ENCODE measurements around the gene SLC13A2.

The SLC13A2 gene

GRCh38 chr17:28527859-28528258 lies 54.4 kb downstream of the SLC13A2 start:
- no CpG with 5 or more reads among the region's 2 CpGs for WGBS (ENCODE audit: extremely low coverage, insufficient coverage, low lambda C conversion rate)
- Histone ChIP-seq H3K18ac (ENCODE audit: low read length) (no peak overlapping the region), H3K4ac (ENCODE audit: low read depth, low read length) (no peak overlapping the region), H3K79me1 (ENCODE audit: low read length) (no peaks in the 10 kb centered on the region), H3K56ac (ENCODE audit: low read length) (no peak overlapping the region), H2BK5ac (ENCODE audit: low read length) (no peak overlapping the region), H3K79me2 (ENCODE audit: control insufficient read depth, insufficient read depth, low read length) (no peaks in the 10 kb centered on the region), H3K27ac (ENCODE audit: low read depth, low read length) (no peak overlapping the region), H3K4me2 (ENCODE audit: low read length) (no peak overlapping the region), H3K9ac (ENCODE audit: low read length) (no peak overlapping the region), H4K8ac (ENCODE audit: low read depth, low read length) (no peak overlapping the region), H2BK15ac (replicated peaks; ENCODE audit: low read depth) (no peak overlapping the region), H3K4me3 (ENCODE audit: low read length) (no peak overlapping the region), H3K36me3 (ENCODE audit: control insufficient read depth, insufficient read depth, low read length) (no peaks in the 10 kb centered on the region), H2AK5ac (ENCODE audit: low read length) (no peak overlapping the region), H3K27me3 (ENCODE audit: insufficient read depth, low read length, poor library complexity) (no peaks in the 10 kb centered on the region), H3K23ac (ENCODE audit: low read length) (no peak overlapping the region), H3K4me1 (ENCODE audit: control insufficient read depth, low read depth, low read length) (no peaks in the 10 kb centered on the region), H2BK120ac (ENCODE audit: low read depth, low read length) (no peak overlapping the region), H4K5ac (ENCODE audit: low read length) (no peak overlapping the region)
- DNase-seq = no peak

- Histone ChIP-seq H3K4me3 (ENCODE audit: low read length) (no peak overlapping the region), H3K27me3 (ENCODE audit: insufficient read depth, low read length, poor library complexity) (no peaks in the 10 kb centered on the region), H2BK120ac (ENCODE audit: low read depth, low read length) (no peak overlapping the region), H3K79me1 (ENCODE audit: low read length) (no peaks in the 10 kb centered on the region), H3K4me2 (ENCODE audit: low read length) (no peak overlapping the region), H3K4me1 (ENCODE audit: control insufficient read depth, low read depth, low read length) (no peaks in the 10 kb centered on the region), H3K9ac (ENCODE audit: low read length) (no peak overlapping the region), H3K18ac (ENCODE audit: low read length) (no peak overlapping the region), H2AK5ac (ENCODE audit: low read length) (no peak overlapping the region), H3K4ac (ENCODE audit: low read depth, low read length) (no peak overlapping the region), H4K8ac (ENCODE audit: low read depth, low read length) (no peak overlapping the region), H2BK15ac (replicated peaks; ENCODE audit: low read depth) (no peak overlapping the region), H2BK5ac (ENCODE audit: low read length) (no peak overlapping the region), H3K36me3 (ENCODE audit: control insufficient read depth, insufficient read depth, low read length) (no peaks in the 10 kb centered on the region), H3K56ac (ENCODE audit: low read length) (no peak overlapping the region), H3K23ac (ENCODE audit: low read length) (no peak overlapping the region), H3K79me2 (ENCODE audit: control insufficient read depth, insufficient read depth, low read length) (no peaks in the 10 kb centered on the region), H3K27ac (ENCODE audit: low read depth, low read length) (no peak overlapping the region), H4K5ac (ENCODE audit: low read length) (no peak overlapping the region)
- DNase-seq = no peak
- WGBS (ENCODE audit: extremely low coverage, insufficient coverage, low lambda C conversion rate) = no CpG with 5 or more reads among the region's 9 CpGs
Measured at GRCh38 chr17:28528327-28529012, 55.0 kb downstream of the SLC13A2 start.

- no peaks in the 10 kb centered on the region for H3K4me1 ChIP-seq (ENCODE audit: control insufficient read depth, low read depth, low read length)
- H3K4me3 ChIP-seq (ENCODE audit: low read length) = no peak overlapping the region
- no peak overlapping the region for H2BK120ac ChIP-seq (ENCODE audit: low read depth, low read length)
- no peak overlapping the region for H2BK15ac ChIP-seq (replicated peaks; ENCODE audit: low read depth)
- no peak overlapping the region for H2AK5ac ChIP-seq (ENCODE audit: low read length)
- no peak overlapping the region for H3K27ac ChIP-seq (ENCODE audit: low read depth, low read length)
- H3K4ac ChIP-seq (ENCODE audit: low read depth, low read length) = no peak overlapping the region
- WGBS (ENCODE audit: extremely low coverage, insufficient coverage, low lambda C conversion rate) = no CpG with 5 or more reads among the region's 3 CpGs
- H3K9ac ChIP-seq (ENCODE audit: low read length) = no peak overlapping the region
- no peak for DNase-seq
- H3K56ac ChIP-seq (ENCODE audit: low read length) = no peak overlapping the region
- no peaks in the 10 kb centered on the region for H3K79me1 ChIP-seq (ENCODE audit: low read length)
- H3K23ac ChIP-seq (ENCODE audit: low read length) = no peak overlapping the region
- no peak overlapping the region for H4K8ac ChIP-seq (ENCODE audit: low read depth, low read length)
- no peak overlapping the region for H3K18ac ChIP-seq (ENCODE audit: low read length)
- H2BK5ac ChIP-seq (ENCODE audit: low read length) = no peak overlapping the region
- H4K5ac ChIP-seq (ENCODE audit: low read length) = no peak overlapping the region
- H3K4me2 ChIP-seq (ENCODE audit: low read length) = no peak overlapping the region
- H3K27me3 ChIP-seq (ENCODE audit: insufficient read depth, low read length, poor library complexity) = no peaks in the 10 kb centered on the region
- no peaks in the 10 kb centered on the region for H3K36me3 ChIP-seq (ENCODE audit: control insufficient read depth, insufficient read depth, low read length)
- H3K79me2 ChIP-seq (ENCODE audit: control insufficient read depth, insufficient read depth, low read length) = no peaks in the 10 kb centered on the region
Measured at GRCh38 chr17:28529013-28529400, 55.6 kb downstream of the SLC13A2 start.

DNA sequence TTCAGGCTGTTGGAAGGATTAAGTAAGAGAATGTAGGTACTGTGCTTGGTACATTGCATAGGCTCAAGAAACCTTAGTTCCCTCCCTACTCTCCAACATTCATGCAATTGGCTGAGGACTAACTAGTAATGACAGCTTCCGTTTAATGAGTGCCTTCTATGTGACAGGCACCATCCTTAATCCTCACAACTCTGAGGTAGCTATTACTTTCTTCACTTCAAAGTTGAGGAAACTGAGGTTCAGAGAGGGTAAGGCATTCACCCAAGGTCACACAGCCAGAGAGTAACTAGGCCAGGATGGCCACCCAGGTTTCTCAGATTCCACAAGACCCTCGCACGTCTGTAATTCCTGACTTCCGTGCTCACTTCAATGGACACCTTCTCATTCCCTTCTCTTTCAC lies 56.8 kb downstream of the SLC13A2 start:
- no peaks in the 10 kb centered on the region for H3K27me3 ChIP-seq (ENCODE audit: insufficient read depth, low read length, poor library complexity)
- H2AK5ac ChIP-seq (ENCODE audit: low read length) = no peak overlapping the region
- H2BK15ac ChIP-seq (replicated peaks; ENCODE audit: low read depth) = no peak overlapping the region
- H3K79me1 ChIP-seq (ENCODE audit: low read length) = no peaks in the 10 kb centered on the region
- no peak overlapping the region for H2BK120ac ChIP-seq (ENCODE audit: low read depth, low read length)
- no peak overlapping the region for H3K4me2 ChIP-seq (ENCODE audit: low read length)
- no peak overlapping the region for H3K27ac ChIP-seq (ENCODE audit: low read depth, low read length)
- H3K9ac ChIP-seq (ENCODE audit: low read length) = no peak overlapping the region
- H3K56ac ChIP-seq (ENCODE audit: low read length) = no peak overlapping the region
- no peaks in the 10 kb centered on the region for H3K79me2 ChIP-seq (ENCODE audit: control insufficient read depth, insufficient read depth, low read length)
- WGBS (ENCODE audit: extremely low coverage, insufficient coverage, low lambda C conversion rate) = no CpG with 5 or more reads among the region's 4 CpGs
- no peak overlapping the region for H4K5ac ChIP-seq (ENCODE audit: low read length)
- no peak overlapping the region for H3K4me3 ChIP-seq (ENCODE audit: low read length)
- DNase-seq = no peak
- no peak overlapping the region for H3K18ac ChIP-seq (ENCODE audit: low read length)
- no peak overlapping the region for H3K4ac ChIP-seq (ENCODE audit: low read depth, low read length)
- H2BK5ac ChIP-seq (ENCODE audit: low read length) = no peak overlapping the region
- no peaks in the 10 kb centered on the region for H3K36me3 ChIP-seq (ENCODE audit: control insufficient read depth, insufficient read depth, low read length)
- no peak overlapping the region for H3K23ac ChIP-seq (ENCODE audit: low read length)
- no peaks in the 10 kb centered on the region for H3K4me1 ChIP-seq (ENCODE audit: control insufficient read depth, low read depth, low read length)
- no peak overlapping the region for H4K8ac ChIP-seq (ENCODE audit: low read depth, low read length)

DNA sequence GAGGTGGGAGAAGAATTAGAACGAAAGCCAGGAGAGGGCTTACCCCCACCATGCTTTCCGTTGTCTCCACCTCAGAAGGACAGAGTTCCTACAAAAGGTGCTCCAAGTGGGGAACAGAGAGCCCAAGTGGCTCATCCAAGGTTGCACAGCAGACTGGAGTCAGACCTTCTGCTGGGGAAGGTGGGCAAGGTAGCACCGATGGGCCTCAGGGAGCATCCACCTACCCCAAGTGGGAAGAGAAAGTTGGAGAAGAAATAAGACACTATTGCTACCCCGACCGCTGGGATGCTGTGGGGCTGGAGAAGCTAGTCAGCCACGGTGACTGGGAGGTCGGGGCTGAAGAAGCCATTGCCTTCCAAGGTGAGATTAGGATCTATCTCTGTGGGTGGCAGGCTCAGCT lies 57.5 kb downstream of the SLC13A2 start:
- H3K27ac ChIP-seq (ENCODE audit: low read depth, low read length) = no peak overlapping the region
- no peak overlapping the region for H3K18ac ChIP-seq (ENCODE audit: low read length)
- H4K5ac ChIP-seq (ENCODE audit: low read length) = no peak overlapping the region
- no peak overlapping the region for H3K4ac ChIP-seq (ENCODE audit: low read depth, low read length)
- no peak overlapping the region for H3K56ac ChIP-seq (ENCODE audit: low read length)
- no peaks in the 10 kb centered on the region for H3K36me3 ChIP-seq (ENCODE audit: control insufficient read depth, insufficient read depth, low read length)
- H3K4me3 ChIP-seq (ENCODE audit: low read length) = no peak overlapping the region
- no peaks in the 10 kb centered on the region for H3K27me3 ChIP-seq (ENCODE audit: insufficient read depth, low read length, poor library complexity)
- no peak overlapping the region for H4K8ac ChIP-seq (ENCODE audit: low read depth, low read length)
- no peak overlapping the region for H3K4me2 ChIP-seq (ENCODE audit: low read length)
- no peak overlapping the region for H2BK15ac ChIP-seq (replicated peaks; ENCODE audit: low read depth)
- no peak overlapping the region for H3K23ac ChIP-seq (ENCODE audit: low read length)
- no CpG with 5 or more reads among the region's 7 CpGs for WGBS (ENCODE audit: extremely low coverage, insufficient coverage, low lambda C conversion rate)
- no peaks in the 10 kb centered on the region for H3K79me1 ChIP-seq (ENCODE audit: low read length)
- no peaks in the 10 kb centered on the region for H3K79me2 ChIP-seq (ENCODE audit: control insufficient read depth, insufficient read depth, low read length)
- DNase-seq = no peak
- H2BK5ac ChIP-seq (ENCODE audit: low read length) = no peak overlapping the region
- no peaks in the 10 kb centered on the region for H3K4me1 ChIP-seq (ENCODE audit: control insufficient read depth, low read depth, low read length)
- no peak overlapping the region for H2BK120ac ChIP-seq (ENCODE audit: low read depth, low read length)
- H3K9ac ChIP-seq (ENCODE audit: low read length) = no peak overlapping the region
- no peak overlapping the region for H2AK5ac ChIP-seq (ENCODE audit: low read length)

Measured in mesendoderm (in vitro differentiated cells).